ENCODE results near the gene SCMH1.

SCMH1 gene

DNA sequence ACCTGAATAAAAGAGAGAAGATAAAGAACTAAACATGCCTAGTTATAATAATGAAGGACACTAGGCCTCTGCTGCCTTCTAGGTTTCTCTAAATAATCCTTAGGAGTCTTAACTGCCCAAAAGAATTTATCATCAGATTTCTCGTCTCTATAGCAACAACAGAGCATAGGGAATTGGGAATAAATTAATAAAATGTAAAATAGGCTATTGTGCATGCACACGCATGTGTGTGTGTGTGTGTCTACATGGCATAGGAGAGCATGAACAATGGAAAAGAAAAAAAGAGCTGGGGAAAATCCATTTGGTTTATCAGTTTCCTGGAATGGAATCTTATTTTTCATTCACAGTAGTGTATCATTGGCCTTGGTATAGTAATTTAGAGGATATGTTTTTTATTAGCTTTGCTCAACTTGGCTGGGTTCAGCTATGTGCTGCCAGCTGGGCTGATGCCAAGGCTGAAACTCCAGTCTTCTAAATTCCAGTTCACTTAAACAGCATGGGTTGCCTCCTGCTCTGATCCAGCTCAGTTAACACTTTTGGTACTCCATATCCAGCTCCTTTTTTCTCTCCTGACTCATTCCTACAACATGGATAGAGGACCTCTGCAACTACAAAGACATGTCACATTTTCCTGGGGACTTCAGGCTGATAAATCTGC, 140.0 kb downstream of the SCMH1 start:
- no peaks in the 10 kb centered on the region for H3F3A ChIP-seq (ENCODE audit: insufficient read depth, low read length)
- no peak overlapping the region for H3K4me3 ChIP-seq (ENCODE audit: low read depth, low read length, poor library complexity, severe bottlenecking)
- no peak for TF ChIP-seq EZH2 (IDR thresholded peaks at IDR 0.05; ENCODE audit: borderline replicate concordance, low read length)
- TF ChIP-seq, protein P1, sequence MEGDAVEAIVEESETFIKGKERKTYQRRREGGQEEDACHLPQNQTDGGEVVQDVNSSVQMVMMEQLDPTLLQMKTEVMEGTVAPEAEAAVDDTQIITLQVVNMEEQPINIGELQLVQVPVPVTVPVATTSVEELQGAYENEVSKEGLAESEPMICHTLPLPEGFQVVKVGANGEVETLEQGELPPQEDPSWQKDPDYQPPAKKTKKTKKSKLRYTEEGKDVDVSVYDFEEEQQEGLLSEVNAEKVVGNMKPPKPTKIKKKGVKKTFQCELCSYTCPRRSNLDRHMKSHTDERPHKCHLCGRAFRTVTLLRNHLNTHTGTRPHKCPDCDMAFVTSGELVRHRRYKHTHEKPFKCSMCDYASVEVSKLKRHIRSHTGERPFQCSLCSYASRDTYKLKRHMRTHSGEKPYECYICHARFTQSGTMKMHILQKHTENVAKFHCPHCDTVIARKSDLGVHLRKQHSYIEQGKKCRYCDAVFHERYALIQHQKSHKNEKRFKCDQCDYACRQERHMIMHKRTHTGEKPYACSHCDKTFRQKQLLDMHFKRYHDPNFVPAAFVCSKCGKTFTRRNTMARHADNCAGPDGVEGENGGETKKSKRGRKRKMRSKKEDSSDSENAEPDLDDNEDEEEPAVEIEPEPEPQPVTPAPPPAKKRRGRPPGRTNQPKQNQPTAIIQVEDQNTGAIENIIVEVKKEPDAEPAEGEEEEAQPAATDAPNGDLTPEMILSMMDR (IDR thresholded peaks at IDR 0.05; ENCODE audit: low read length) = no peak
- H4K20me1 ChIP-seq (ENCODE audit: insufficient read depth, low read length) = no peaks in the 10 kb centered on the region
- no peak overlapping the region for H2AFZ ChIP-seq (ENCODE audit: low read length)
- H3K9me2 ChIP-seq (ENCODE audit: low read depth, low read length) = no peaks in the 10 kb centered on the region
- no peak overlapping the region for H3K9ac ChIP-seq (ENCODE audit: low read length)
- no peaks in the 10 kb centered on the region for H3K4me1 ChIP-seq (ENCODE audit: insufficient read depth, low read length, severe bottlenecking)
- no peaks in the 10 kb centered on the region for H3K27me3 ChIP-seq (ENCODE audit: insufficient read depth, low read length)
- H3K9me3 ChIP-seq (ENCODE audit: low read length) = no peaks in the 10 kb centered on the region
- no peaks in the 10 kb centered on the region for H3K36me3 ChIP-seq (ENCODE audit: insufficient read depth, low read length)
- no peak overlapping the region for H3K27ac ChIP-seq (ENCODE audit: low read depth, low read length, poor library complexity, severe bottlenecking)
- no peaks in the 10 kb centered on the region for H3K79me2 ChIP-seq (ENCODE audit: insufficient read depth, low read length)
- H3K4me2 ChIP-seq (ENCODE audit: low read length) = no peak overlapping the region

DNA sequence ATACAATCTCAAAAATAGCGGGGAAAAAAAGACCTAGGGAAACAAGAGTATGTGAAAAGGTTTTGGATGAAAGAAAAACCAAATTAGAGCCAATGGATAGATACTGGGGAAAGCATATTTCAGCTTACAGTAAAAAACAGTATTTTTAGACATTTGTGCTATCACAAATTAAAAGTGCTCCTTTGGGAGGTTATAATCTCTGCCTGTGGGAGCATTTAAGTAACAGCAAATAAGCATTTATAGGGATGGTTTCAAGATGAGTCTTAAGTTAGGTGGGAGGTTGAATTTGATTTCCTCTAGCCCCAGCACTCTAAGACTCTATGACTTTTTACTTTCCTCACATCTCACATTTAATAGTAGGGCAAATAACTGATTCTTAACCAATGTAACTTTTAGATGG, 141.0 kb downstream of the SCMH1 start:
- Histone ChIP-seq H3K9me2 (ENCODE audit: low read depth, low read length) (no peaks in the 10 kb centered on the region), H3K36me3 (ENCODE audit: insufficient read depth, low read length) (no peaks in the 10 kb centered on the region), H3K4me2 (ENCODE audit: low read length) (no peak overlapping the region), H3K4me1 (ENCODE audit: insufficient read depth, low read length, severe bottlenecking) (no peaks in the 10 kb centered on the region), H3K9me3 (ENCODE audit: low read length) (no peaks in the 10 kb centered on the region), H3K9ac (ENCODE audit: low read length) (no peak overlapping the region), H2AFZ (ENCODE audit: low read length) (no peak overlapping the region), H3K4me3 (ENCODE audit: low read depth, low read length, poor library complexity, severe bottlenecking) (no peak overlapping the region), H4K20me1 (ENCODE audit: insufficient read depth, low read length) (no peaks in the 10 kb centered on the region), H3K79me2 (ENCODE audit: insufficient read depth, low read length) (no peaks in the 10 kb centered on the region), H3K27ac (ENCODE audit: low read depth, low read length, poor library complexity, severe bottlenecking) (no peak overlapping the region), H3K27me3 (ENCODE audit: insufficient read depth, low read length) (no peaks in the 10 kb centered on the region), H3F3A (ENCODE audit: insufficient read depth, low read length) (no peaks in the 10 kb centered on the region)
- TF ChIP-seq, protein P1 (IDR thresholded peaks at IDR 0.05; ENCODE audit: low read length) = no peak
- TF ChIP-seq EZH2 (IDR thresholded peaks at IDR 0.05; ENCODE audit: borderline replicate concordance, low read length) = no peak

DNA sequence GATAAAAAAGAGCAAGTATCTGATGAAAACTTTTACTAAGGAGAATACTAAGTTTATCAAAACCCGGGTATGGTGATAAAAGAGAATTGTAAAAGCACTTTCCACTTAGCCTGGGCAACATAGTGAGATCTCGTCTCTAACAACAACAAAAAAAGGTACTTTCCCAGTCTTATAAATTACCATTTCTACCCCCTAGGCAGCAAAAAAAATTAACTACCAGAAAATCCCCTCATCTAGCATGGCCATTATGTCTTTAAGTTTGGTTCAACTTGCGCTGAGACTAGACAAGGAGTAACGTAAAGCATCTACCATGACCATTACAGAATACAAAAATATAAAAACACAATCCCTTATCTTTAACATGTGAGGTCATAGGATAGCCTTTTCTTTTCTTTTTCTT, 141.9 kb downstream of the SCMH1 start:
- Histone ChIP-seq H3K4me1 (ENCODE audit: insufficient read depth, low read length, severe bottlenecking) (no peaks in the 10 kb centered on the region), H2AFZ (ENCODE audit: low read length) (no peak overlapping the region), H3K9ac (ENCODE audit: low read length) (no peak overlapping the region), H3K36me3 (ENCODE audit: insufficient read depth, low read length) (no peaks in the 10 kb centered on the region), H3K9me3 (ENCODE audit: low read length) (no peaks in the 10 kb centered on the region), H3K27me3 (ENCODE audit: insufficient read depth, low read length) (no peaks in the 10 kb centered on the region), H3K4me3 (ENCODE audit: low read depth, low read length, poor library complexity, severe bottlenecking) (no peak overlapping the region), H3K79me2 (ENCODE audit: insufficient read depth, low read length) (no peaks in the 10 kb centered on the region), H3K4me2 (ENCODE audit: low read length) (no peak overlapping the region), H3F3A (ENCODE audit: insufficient read depth, low read length) (no peaks in the 10 kb centered on the region), H4K20me1 (ENCODE audit: insufficient read depth, low read length) (no peaks in the 10 kb centered on the region), H3K27ac (ENCODE audit: low read depth, low read length, poor library complexity, severe bottlenecking) (no peak overlapping the region), H3K9me2 (ENCODE audit: low read depth, low read length) (no peaks in the 10 kb centered on the region)
- TF ChIP-seq, protein P1 (IDR thresholded peaks at IDR 0.05; ENCODE audit: low read length) = no peak
- TF ChIP-seq EZH2 (IDR thresholded peaks at IDR 0.05; ENCODE audit: borderline replicate concordance, low read length) = no peak
